Activated CD8-positive, alpha-beta memory T cell treated with anti-CD3 and anti-CD28 coated beads, Interleukin-2, amount 50 U/mL, for 24 hours (primary cell): ENCODE data around the gene CRELD1.

Source experiments
- DNase-seq: peaks from one replicate; pipeline ENCODE4 v3.0.0-alpha.2; 2020; ENCODE audit errors: extremely low read depth

The CRELD1 gene

GRCh38 chr3:9955611-9956352 is 22.1 kb downstream of the CRELD1 start:
- DNase-seq: no peak

GRCh38 chr3:9957214-9957613 is 23.6 kb downstream of the CRELD1 start:
- DNase-seq: no peak

GRCh38 chr3:9965200-9965875 is 31.7 kb downstream of the CRELD1 start:
- no peak for DNase-seq

GRCh38 chr3:9966841-9967240 is 33.2 kb downstream of the CRELD1 start:
- DNase-seq: no peak

- no peak for DNase-seq
Observed at GRCh38 chr3:9969632-9970019, 36.0 kb downstream of the CRELD1 start.

GRCh38 chr3:9970020-9970652 is 36.5 kb downstream of the CRELD1 start:
- no peak for DNase-seq

- no peak for DNase-seq
Observed at GRCh38 chr3:9976721-9977709, 43.4 kb downstream of the CRELD1 start.

- DNase-seq: no peak
Observed at GRCh38 chr3:9978710-9979305, 45.2 kb downstream of the CRELD1 start.

GRCh38 chr3:9980251-9980650 is 46.6 kb downstream of the CRELD1 start:
- DNase-seq: no peak

- no peak for DNase-seq
Observed at GRCh38 chr3:9986230-9986725, 52.6 kb downstream of the CRELD1 start.

GRCh38 chr3:9994086-9994844 is 60.6 kb downstream of the CRELD1 start:
- DNase-seq: no peak
